HUDEP-2 (cell line): ENCODE measurements around the gene KLHDC3.
"Not testable (repeated sequence)": the region's sequence is repeated elsewhere in the genome, so short reads cannot be mapped to it uniquely, and the experiment has no call there.

Experiments used
- DNase-seq, 76 experiments: peaks; one replicate each; lab custom pipeline; 2025; ENCODE audit not compliant: unreplicated experiment in 76 of 76; lab: John Stamatoyannopoulos, UW

Gene KLHDC3

GRCh38 chr6:43021270-43022047 is 7.4 kb downstream of the KLHDC3 start, which contains the start of gene RRP36:
RRP36 (plus strand) TSS chr6:43021623; CDS start chr6:43021655, 32 bp downstream.
- peak in 72 of 76 experiments; percentile 23 to 88 (median 68) for DNase-seq

- DNase-seq: no peak
Measured at GRCh38 chr6:43024436-43024835, 10.4 kb downstream of the KLHDC3 start.

- DNase-seq: no peak
Measured at GRCh38 chr6:43026365-43026764, 12.3 kb downstream of the KLHDC3 start.

GRCh38 chr6:43029120-43029519 is 15.1 kb downstream of the KLHDC3 start:
- no peak for DNase-seq

- DNase-seq: no peak
Measured at GRCh38 chr6:43032326-43032725, 18.3 kb downstream of the KLHDC3 start.

- no peak for DNase-seq
Measured at GRCh38 chr6:43033496-43034189, 19.6 kb downstream of the KLHDC3 start.

- no peak for DNase-seq
Measured at GRCh38 chr6:43034190-43034525, 20.1 kb downstream of the KLHDC3 start.

- no peak for DNase-seq
Measured at GRCh38 chr6:43035495-43036194, 21.6 kb downstream of the KLHDC3 start.

- DNase-seq: no peak
Measured at GRCh38 chr6:43036712-43037111, 22.7 kb downstream of the KLHDC3 start.

GRCh38 chr6:43037197-43037596 is 23.1 kb downstream of the KLHDC3 start:
- DNase-seq: no peak

GRCh38 chr6:43037706-43038105 is 23.7 kb downstream of the KLHDC3 start:
- no peak for DNase-seq

GRCh38 chr6:43038727-43039126 is 24.7 kb downstream of the KLHDC3 start:
- DNase-seq: no peak

GRCh38 chr6:43040542-43041257 is 26.7 kb downstream of the KLHDC3 start:
- DNase-seq: no peak

GRCh38 chr6:43041475-43041874 is 27.4 kb downstream of the KLHDC3 start:
- DNase-seq: not testable (repeated sequence)

- no peak for DNase-seq
Measured at GRCh38 chr6:43043310-43043709, 29.3 kb downstream of the KLHDC3 start.

GRCh38 chr6:43045371-43045930 is 31.4 kb downstream of the KLHDC3 start:
- no peak for DNase-seq

- no peak for DNase-seq
Measured at GRCh38 chr6:43047998-43048397, 33.9 kb downstream of the KLHDC3 start.

GRCh38 chr6:43050981-43051380 is 36.9 kb downstream of the KLHDC3 start:
- no peak for DNase-seq

- no peak for DNase-seq
Measured at GRCh38 chr6:43052225-43052841, 38.3 kb downstream of the KLHDC3 start.
